GM21367 (cell line): ENCODE data around the gene ESPL1.
A peak's percentile ranks its signal among the peaks of the same experiment; 100 is the strongest.

Source experiments
- ATAC-seq: cut with Tn5 transposase; IDR thresholded peaks from one replicate; pipeline ENCODE4 v1.9.1; 2021; ENCODE audit not compliant: unreplicated experiment

Gene ESPL1

GRCh38 chr12:53255996-53256395 lies 12.1 kb upstream of the ESPL1 start:
- ATAC-seq = no peak

GRCh38 chr12:53258541-53259539 lies 9.3 kb upstream of the ESPL1 start:
- ATAC-seq = no peak

GRCh38 chr12:53259891-53260290 lies 8.2 kb upstream of the ESPL1 start:
- ATAC-seq = no peak

- no peak for ATAC-seq
Observed at GRCh38 chr12:53265783-53266182, 2.3 kb upstream of the ESPL1 start.

GRCh38 chr12:53267306-53267998 lies 647 bp upstream of the ESPL1 start:
- no peak for ATAC-seq

GRCh38 chr12:53268630-53269562 lies 797 bp downstream of the ESPL1 start:
- ATAC-seq = no peak

GRCh38 chr12:53274445-53274844 lies 6.3 kb downstream of the ESPL1 start:
- ATAC-seq = no peak

- ATAC-seq = no peak
Observed at GRCh38 chr12:53276511-53276910, 8.4 kb downstream of the ESPL1 start.

GRCh38 chr12:53277981-53278380 lies 9.9 kb downstream of the ESPL1 start:
- no peak for ATAC-seq

- ATAC-seq = no peak
Observed at GRCh38 chr12:53279283-53279869, 11.3 kb downstream of the ESPL1 start.

- ATAC-seq = no peak
Observed at GRCh38 chr12:53279888-53280498, 11.9 kb downstream of the ESPL1 start.

GRCh38 chr12:53286448-53286847 lies 18.3 kb downstream of the ESPL1 start:
- no peak for ATAC-seq

GRCh38 chr12:53287741-53288216 lies 19.7 kb downstream of the ESPL1 start:
- no peak for ATAC-seq

- ATAC-seq = no peak
Observed at GRCh38 chr12:53288322-53288721, 20.2 kb downstream of the ESPL1 start.

- no peak for ATAC-seq
Observed at GRCh38 chr12:53289891-53290290, 21.8 kb downstream of the ESPL1 start.

GRCh38 chr12:53290661-53291060 lies 22.6 kb downstream of the ESPL1 start:
- no peak for ATAC-seq

- ATAC-seq = no peak
Observed at GRCh38 chr12:53292426-53292825, 24.3 kb downstream of the ESPL1 start.

GRCh38 chr12:53295070-53295890 lies 27.2 kb downstream of the ESPL1 start, which contains the start of gene PFDN5:
PFDN5 (plus strand) TSS chr12:53295542; CDS start chr12:53295568, 26 bp downstream.
- peak; percentile 70 for ATAC-seq

GRCh38 chr12:53295891-53296219 lies 27.8 kb downstream of the ESPL1 start:
- no peak for ATAC-seq
